Progenitor cell of endocrine pancreas (in vitro differentiated cells): ENCODE data around the gene MAGEA9B. TPM values are rescaled to one million over a fixed set of nuclear protein-coding genes. Genes with fewer than 3 reads are reported as not detected.
A peak's percentile ranks its signal among the peaks of the same experiment; 100 is the strongest.
"Not testable (repeated sequence)": the region's sequence is repeated elsewhere in the genome, so short reads cannot be mapped to it uniquely, and the experiment has no call there.

ENCODE experiments used
- DNase-seq: peaks from one replicate; pipeline ENCODE4 v3.0.0; 2021; ENCODE audit warnings: low spot score; ENCODE audit not compliant: unreplicated experiment
- H3K27ac Mint-ChIP-seq: 2 replicates; pipeline ENCODE4 v1.8.0; 2021; ENCODE audit warnings: mild to moderate bottlenecking, moderate library complexity, mixed read lengths
- H3K27me3 Mint-ChIP-seq: 2 replicates; pipeline ENCODE4 v1.8.0; 2021; ENCODE audit warnings: mixed read lengths
- H3K36me3 Mint-ChIP-seq: 2 replicates; pipeline ENCODE4 v1.8.0; 2022; ENCODE audit warnings: mixed read lengths; ENCODE audit not compliant: insufficient read depth
- H3K4me1 Mint-ChIP-seq: 2 replicates; pipeline ENCODE4 v1.8.0; 2021; ENCODE audit warnings: low read depth, mixed read lengths
- H3K4me3 Mint-ChIP-seq: 2 replicates; pipeline ENCODE4 v1.8.0; 2021; ENCODE audit warnings: low read depth, mild to moderate bottlenecking, moderate library complexity, mixed read lengths
- H3K9me3 Mint-ChIP-seq: 2 replicates; pipeline ENCODE4 v1.8.0; 2021; ENCODE audit warnings: low read depth, mixed read lengths
- CTCF ChIP-seq: fragments of 200-600 bp; sonication (generic); IDR thresholded peaks from one replicate; pipeline ENCODE4 v1.5.0; 2021; ENCODE audit warnings: antibody characterized with exemption, mild to moderate bottlenecking; ENCODE audit not compliant: unreplicated experiment
- total RNA-seq: library from RNA; stranded (reverse); gene quantifications from 2 replicates; pipeline ENCODE4 v1.2.1, GENCODE V29; 2021

MAGEA9B gene
- total RNA-seq, 1 donor from 2014 or later = not detected

GRCh38 chrX:149628768-149629167, 41.5 kb upstream of the MAGEA9B start:
- Mint-ChIP-seq H3K4me3 (peak overlapping the region; percentile 92), H3K4me1 (peaks cover 37% of the 10 kb centered on the region), H3K9me3 (peaks cover 4% of the 10 kb centered on the region), H3K27ac (no peak overlapping the region), H3K27me3 (peaks cover 3% of the 10 kb centered on the region), H3K36me3 (no peaks in the 10 kb centered on the region)
- DNase-seq = no peak
- no peak for TF ChIP-seq CTCF

GRCh38 chrX:149628280-149628679, 41.0 kb upstream of the MAGEA9B start:
- Mint-ChIP-seq H3K36me3 (no peaks in the 10 kb centered on the region), H3K27ac (no peak overlapping the region), H3K27me3 (peaks cover 3% of the 10 kb centered on the region), H3K9me3 (peaks cover 4% of the 10 kb centered on the region), H3K4me3 (no peak overlapping the region), H3K4me1 (peaks cover 37% of the 10 kb centered on the region)
- DNase-seq = no peak
- no peak for TF ChIP-seq CTCF

GRCh38 chrX:149626829-149627228, 39.6 kb upstream of the MAGEA9B start:
- H3K27me3 Mint-ChIP-seq, H3K27ac Mint-ChIP-seq, H3K36me3 Mint-ChIP-seq, H3K9me3 Mint-ChIP-seq, DNase-seq: not testable (repeated sequence)
- peak overlapping the region; percentile 3 for H3K4me3 Mint-ChIP-seq
- H3K4me1 Mint-ChIP-seq = peaks cover 37% of the 10 kb centered on the region

- not testable (repeated sequence) for H3K27me3 Mint-ChIP-seq, H3K4me1 Mint-ChIP-seq, DNase-seq, H3K4me3 Mint-ChIP-seq, H3K27ac Mint-ChIP-seq, H3K36me3 Mint-ChIP-seq
- H3K9me3 Mint-ChIP-seq = peaks cover 13% of the 10 kb centered on the region
These were observed 32.4 kb upstream of the MAGEA9B start for GRCh38 chrX:149619662-149620061.

GRCh38 chrX:149618871-149619270, 31.6 kb upstream of the MAGEA9B start:
- no peak for DNase-seq
- no peak overlapping the region for H3K4me3 Mint-ChIP-seq
- peaks cover 20% of the 10 kb centered on the region for H3K9me3 Mint-ChIP-seq
- H3K4me1 Mint-ChIP-seq = peaks cover 8% of the 10 kb centered on the region
- H3K27me3 Mint-ChIP-seq = no peaks in the 10 kb centered on the region
- no peak overlapping the region for H3K27ac Mint-ChIP-seq
- no peak for TF ChIP-seq CTCF
- no peaks in the 10 kb centered on the region for H3K36me3 Mint-ChIP-seq

- H3K27ac Mint-ChIP-seq = no peak overlapping the region
These were observed 24.4 kb upstream of the MAGEA9B start for GRCh38 chrX:149611623-149612175.

More at GRCh38 chrX:149611623-149612175, 24.4 kb upstream of the MAGEA9B start:
- Mint-ChIP-seq H3K4me1 (peaks cover 2% of the 10 kb centered on the region), H3K4me3 (no peak overlapping the region), H3K9me3 (peaks cover 23% of the 10 kb centered on the region), H3K27me3 (no peaks in the 10 kb centered on the region), H3K36me3 (peaks cover 4% of the 10 kb centered on the region)
- TF ChIP-seq CTCF = no peak
- DNase-seq = no peak
